ENCODE measurements around the gene COL4A1.
"Not testable (repeated sequence)": the region's sequence is repeated elsewhere in the genome, so short reads cannot be mapped to it uniquely, and the experiment has no call there.

COL4A1 gene

DNA sequence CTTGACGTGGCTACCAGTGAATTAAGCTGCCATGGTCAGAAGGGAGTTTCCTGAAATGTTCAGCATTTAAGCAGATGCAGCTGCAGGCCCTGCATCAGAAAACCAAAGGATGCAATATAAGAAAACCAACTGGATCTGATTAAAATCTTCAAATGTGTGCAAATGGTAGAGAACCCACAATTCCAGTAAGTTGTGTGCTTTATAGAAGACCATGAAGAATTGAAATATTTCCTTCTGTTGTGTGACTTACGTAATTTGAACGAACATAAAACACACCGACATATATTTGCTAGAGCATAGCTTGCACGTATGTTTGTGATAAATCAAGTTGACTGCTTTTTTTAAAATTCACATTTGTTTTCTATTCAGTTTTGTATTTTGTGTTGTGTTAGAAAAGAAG is 191.4 kb downstream of the COL4A1 start:
- no peak for DNase-seq (ENCODE audit: low read depth, low spot score)

DNA sequence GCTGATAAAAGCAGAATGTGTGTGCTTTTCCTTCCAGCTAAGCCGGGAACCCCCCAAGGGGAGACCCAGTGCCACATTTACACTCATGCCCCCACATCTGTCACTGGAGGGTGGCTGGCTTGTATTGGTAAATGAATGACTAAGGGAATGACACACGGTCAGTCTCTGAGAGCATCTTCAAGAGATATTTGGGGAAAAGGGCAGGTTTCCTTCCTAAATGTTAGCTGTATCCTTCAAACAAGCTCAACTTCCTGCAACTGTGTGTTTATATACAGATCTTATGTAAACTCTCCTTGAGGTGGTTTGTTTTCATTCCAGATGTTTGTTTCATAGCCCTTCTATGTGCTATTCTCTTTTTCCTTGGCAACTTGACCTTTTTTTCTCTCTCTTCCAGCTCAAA is 192.6 kb downstream of the COL4A1 start:
- no peak for DNase-seq (ENCODE audit: low read depth, low spot score)

DNA sequence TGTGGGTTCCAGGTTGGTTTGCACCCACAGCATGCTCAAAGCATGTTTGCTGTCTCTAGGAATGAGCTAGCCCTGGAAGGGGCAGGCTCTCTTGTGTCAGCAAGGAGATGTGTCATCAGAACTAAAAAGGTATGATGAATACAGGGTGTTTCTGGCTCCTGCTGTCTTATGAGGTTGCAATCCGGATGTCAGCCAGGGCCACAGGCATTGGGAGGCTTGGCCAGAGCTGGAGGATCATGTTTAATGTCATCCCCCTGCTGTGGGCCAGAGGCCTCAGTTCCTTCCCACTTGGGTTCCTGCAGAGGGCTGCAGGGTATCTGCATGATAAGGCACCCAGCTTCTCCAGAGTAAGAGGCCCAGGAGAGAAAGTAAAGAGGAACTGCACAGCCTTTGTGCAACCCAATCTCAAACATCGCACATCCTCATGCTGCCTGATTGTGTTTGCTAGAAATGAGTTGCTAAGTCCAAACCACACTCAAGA is 193.6 kb downstream of the COL4A1 start:
- DNase-seq (ENCODE audit: low read depth, low spot score), result no peak

DNA sequence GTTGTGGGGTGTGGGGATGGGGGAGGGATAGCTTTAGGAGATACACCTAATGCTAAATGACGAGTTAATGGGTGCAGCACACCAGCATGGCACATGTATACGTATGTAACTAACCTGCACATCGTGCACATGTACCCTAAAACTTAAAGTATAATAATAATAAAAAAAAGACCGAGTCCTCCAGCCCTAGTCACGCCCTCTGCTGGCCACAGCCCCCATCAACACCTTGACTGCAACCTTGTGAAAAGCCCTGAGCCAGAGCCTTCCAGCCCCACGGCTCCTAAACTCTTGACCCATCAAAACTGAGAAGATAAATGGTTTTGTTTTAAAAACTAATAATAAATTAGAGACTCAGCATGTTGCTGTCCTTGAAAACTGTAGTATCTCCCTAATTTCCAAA is 194.6 kb downstream of the COL4A1 start:
- not testable (repeated sequence) for DNase-seq (ENCODE audit: low read depth, low spot score)

DNA sequence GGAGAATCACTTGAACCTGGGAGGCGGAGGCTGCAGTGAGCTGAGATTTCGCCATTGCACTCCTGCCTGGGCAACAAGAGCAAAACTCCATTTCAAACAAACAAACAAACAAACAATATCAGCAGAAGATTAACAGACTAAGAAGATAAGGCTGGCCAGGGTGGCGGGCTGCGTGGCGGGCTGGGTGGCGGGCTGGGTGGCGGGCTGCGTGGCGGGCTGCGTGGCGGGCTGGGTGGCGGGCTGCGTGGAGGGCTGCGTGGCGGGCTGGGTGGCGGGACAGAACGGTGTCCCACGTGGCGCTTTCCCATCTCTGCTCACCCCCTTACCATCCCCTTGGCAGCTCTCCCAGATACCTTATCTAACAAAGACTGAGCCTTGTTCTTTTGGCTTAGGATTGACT is 196.2 kb downstream of the COL4A1 start:
- no peak for DNase-seq (ENCODE audit: low read depth, low spot score)

DNA sequence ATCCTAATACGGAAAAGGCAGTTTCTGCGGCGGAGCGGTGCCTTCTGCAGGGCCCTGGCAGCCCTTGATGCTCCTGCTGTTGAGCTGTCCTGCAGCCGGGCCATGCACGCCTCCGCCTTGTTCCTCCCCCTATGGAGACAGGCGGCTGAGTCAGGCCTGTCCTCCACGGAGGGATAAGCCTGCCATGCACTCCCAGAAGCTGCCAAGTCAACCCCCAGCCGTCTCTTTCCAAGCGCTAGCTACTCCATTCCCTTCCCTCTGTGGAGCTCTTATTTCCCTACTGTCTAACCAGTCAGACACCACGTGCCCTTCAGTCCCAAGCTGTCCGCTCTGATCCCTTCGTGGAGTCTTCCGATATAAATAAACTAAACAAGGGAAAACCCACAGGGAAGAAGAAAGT is 197.0 kb downstream of the COL4A1 start:
- DNase-seq (ENCODE audit: low read depth, low spot score), result no peak

DNA sequence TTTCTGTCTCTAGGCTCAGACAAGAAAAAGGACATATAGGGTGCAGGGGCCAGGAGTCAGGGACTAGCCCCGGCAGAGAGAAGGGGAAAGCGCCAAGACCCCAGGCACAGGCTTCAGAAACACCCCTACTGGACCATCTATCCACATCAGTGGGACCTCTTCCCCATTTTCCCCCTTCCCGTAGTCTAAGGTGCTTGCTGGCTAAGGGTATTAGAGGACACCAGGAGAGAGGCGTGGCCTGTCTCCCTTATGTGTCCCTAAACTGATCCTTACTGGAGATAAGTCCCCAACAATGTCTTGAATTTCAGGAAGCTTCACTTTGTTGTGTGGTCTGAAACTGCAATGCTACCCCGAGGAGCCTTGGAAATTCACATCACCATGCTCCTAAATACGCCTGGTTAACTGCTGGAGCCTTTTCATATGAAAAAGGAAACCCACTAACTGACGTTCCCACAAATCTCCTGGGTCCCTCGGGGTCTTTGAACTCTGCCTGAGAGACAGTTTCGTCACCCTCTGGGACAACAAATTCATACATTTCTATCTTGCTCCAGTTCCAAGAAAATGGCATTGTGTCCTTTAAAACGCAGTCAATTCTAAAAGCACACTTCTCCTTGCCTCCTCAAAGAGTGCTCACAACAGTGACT is 197.7 kb downstream of the COL4A1 start:
- no peak for DNase-seq (ENCODE audit: low read depth, low spot score)

DNA sequence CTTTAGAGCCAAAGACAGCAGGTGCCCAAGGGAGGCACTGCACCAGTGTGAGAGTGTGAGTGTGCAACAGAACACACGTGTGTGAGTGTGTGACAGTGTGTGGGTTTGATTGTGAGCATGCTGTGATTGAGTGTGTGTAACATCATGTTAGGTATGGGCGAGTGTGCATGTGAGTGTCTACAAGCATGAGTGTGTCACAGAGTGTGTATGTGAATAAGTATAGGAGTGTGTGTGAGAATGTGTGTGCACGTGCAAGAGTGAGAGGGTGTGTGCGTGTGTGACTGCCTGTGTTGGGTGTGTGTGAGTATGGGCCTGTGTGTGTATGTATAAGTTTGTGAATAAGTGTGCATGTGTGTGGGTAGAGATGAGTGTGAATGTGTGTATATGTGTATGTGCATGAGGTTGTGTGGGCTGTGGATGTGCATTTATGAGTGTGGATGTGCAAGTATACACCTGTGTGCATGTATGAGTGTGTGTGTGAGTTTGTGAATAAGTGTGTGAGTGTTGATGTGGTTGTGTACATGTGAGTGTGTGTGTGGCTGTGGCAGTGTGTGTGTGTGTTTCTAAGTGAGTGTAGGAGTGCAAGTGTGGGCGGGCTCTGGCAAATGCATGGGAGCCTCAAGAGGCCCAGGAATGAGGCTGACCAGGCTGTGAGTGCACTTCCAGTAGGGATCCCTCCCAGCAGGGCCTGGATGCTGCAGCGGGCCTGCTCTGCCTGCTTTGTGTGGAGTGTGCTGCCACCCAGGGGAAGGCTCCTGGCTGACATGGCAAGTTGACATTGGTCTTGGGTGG is 198.4 kb downstream of the COL4A1 start:
- no peak for DNase-seq (ENCODE audit: low read depth, low spot score)

DNA sequence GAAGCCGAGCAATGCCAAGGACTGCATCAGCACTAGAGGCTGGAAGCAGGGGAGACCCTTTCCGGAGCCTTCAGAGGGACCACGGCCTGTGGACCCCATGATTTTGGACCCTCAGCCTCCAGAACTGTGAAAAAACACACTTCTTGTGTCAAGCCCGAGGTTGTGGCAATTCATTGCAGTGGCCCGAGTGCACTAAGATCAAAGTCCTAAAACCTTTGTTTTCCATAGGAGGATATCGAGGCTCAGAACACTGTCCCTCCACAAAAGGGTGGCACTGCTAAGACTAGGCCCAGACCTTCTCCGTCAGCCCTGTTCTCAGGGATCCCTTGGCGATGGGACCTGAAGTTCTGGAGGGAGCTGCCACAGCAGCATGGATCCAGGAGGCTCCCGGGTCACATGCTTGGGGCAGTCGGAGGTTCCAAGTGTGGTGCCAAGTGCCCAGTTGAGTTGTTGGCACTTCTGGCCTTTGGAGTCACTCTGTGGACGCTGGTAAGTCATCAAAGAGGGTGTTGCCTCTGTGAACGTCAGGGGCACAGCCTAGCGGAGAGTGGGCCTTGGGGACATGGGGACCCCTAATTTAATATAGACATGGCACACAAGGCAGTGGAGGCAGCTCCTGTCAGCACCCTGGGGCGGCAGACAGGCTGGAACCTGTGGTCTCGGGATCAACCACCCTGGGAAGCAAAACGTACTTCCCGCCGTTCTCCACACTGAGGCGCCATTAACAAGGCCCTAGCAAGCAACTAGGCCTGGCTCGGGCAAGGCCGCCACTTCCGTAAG is 199.2 kb downstream of the COL4A1 start:
- DNase-seq (ENCODE audit: low read depth, low spot score), result no peak

DNA sequence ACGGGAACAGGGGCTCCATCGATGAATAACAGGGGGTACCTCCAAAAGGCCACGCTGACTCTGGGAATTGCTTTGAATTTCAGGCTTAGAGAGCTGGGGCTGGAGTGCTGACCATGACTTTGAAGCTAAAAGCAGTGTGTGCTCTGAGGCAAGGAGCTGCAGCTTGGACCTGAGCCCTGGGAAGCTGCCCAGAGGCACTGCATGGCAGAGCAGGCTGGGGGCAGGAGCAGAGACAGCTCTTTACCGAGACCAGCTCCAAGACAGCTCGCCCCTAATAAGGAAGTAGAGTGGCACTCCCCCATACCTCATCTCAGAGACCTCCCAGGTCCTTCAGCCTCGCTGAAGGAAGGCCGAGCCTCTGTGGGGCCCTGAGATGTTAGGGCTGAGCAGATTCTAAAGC is 200.2 kb downstream of the COL4A1 start:
- no peak for DNase-seq (ENCODE audit: low read depth, low spot score)

DNA sequence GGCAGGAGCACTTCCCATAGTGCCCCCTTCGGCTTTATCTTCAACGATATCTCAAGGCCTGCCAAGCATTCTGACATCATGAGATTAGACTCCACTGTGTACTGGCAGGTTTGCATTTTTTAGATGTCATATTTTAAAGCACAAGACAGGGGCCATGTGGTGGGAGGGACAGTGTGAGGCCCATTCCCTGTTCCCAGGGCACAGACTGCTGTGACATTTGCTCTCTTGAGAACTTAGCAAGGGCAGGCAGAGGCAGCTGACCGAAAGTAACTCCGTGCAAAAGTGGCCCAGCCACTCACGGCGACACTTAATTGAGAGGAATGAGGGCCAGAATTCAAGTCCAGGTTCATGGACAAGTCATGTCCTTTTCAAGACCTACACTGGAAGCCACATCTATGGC is 201.8 kb downstream of the COL4A1 start:
- no peak for DNase-seq (ENCODE audit: low read depth, low spot score)

DNA sequence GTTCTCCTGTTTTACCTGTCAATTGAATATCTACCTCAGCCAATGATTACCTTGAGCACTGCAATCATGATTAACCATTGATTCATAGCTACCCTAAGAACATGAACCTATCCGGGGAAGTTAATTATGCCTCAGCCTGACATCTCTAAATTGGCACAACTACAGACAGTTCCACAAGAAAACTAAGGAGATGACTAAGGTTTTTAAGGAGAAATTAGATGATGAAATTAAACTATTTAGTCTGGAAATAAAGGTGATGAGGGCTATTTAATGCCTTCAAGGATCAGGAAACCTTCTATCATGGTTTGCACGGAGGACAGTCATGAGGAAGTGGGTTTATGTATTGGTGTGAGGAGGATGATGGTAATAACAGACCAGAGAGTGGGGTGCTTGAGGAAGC is 203.4 kb downstream of the COL4A1 start:
- DNase-seq (ENCODE audit: low read depth, low spot score), result no peak

DNA sequence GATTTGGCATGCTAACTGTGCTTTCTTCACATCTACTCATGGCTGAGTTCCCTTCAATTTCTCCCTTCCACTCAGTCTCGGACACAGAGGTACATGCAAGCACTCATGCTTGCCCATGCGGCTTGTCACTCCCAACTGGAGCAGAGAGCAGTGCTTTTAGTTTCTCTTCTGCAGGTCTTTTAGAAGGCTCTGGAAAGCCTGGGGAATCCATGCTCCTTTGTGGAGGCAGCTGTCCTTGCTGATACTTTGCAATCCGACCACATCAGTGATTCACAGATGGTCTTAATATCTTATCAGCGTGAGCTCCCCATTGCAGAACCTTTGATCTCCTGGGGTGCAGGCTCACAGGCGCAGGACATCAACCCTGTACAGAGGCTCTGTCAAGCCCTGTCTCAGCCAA is 203.9 kb downstream of the COL4A1 start:
- no peak for DNase-seq (ENCODE audit: low read depth, low spot score)

DNA sequence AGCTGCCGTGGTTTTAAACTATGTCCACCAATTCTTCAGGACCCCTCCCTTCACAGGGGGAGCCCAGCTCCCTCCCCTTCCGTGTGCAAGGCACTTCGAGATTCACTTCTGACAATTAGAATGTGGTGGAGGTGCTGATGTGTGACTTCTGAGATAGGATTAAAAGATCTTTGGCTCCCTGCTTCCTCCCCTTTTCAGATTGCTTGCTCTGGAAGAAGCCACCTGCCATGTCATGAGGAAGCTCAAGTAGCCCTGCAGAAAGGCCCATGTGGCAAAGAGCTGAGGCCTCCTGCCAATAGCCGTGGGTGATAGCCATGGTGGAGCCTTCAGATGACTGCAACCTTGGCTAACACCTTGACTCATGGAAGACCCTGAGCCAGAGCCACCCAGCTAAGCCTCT is 204.9 kb downstream of the COL4A1 start:
- no peak for DNase-seq (ENCODE audit: low read depth, low spot score)

DNA sequence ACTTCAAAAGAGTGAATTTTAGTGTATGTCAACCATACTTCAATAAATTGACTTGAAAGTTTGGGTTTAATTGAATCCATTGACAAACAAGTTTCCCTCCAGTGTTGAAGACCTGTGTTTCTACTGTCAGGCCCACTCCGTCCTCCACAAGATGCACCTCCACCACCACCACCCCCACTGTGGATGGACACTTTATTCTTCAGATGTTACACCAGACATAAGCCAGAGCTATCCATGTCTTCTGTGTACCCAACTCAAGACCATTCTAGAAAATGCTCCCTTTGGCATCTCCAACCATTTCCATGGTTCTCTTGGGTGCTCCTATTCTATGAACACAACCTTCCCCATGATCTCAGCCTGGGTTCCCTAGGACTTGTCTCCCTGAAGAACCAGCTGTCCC is 207.0 kb downstream of the COL4A1 start:
- DNase-seq (ENCODE audit: low read depth, low spot score), result no peak

Measured in activated CD4-positive, CD25-positive, alpha-beta regulatory T cell treated with anti-CD3 and anti-CD28 coated beads, Interleukin-2, amount 50 U/mL, for 16 hours (primary cell).